ENCODE results near the gene KRT74.
"Not testable (repeated sequence)": the region's sequence is repeated elsewhere in the genome, so short reads cannot be mapped to it uniquely, and the experiment has no call there.

The KRT74 gene

GRCh38 chr12:52601671-52602070 lies 28.0 kb upstream of the KRT74 start:
- no peak for DNase-seq

DNA sequence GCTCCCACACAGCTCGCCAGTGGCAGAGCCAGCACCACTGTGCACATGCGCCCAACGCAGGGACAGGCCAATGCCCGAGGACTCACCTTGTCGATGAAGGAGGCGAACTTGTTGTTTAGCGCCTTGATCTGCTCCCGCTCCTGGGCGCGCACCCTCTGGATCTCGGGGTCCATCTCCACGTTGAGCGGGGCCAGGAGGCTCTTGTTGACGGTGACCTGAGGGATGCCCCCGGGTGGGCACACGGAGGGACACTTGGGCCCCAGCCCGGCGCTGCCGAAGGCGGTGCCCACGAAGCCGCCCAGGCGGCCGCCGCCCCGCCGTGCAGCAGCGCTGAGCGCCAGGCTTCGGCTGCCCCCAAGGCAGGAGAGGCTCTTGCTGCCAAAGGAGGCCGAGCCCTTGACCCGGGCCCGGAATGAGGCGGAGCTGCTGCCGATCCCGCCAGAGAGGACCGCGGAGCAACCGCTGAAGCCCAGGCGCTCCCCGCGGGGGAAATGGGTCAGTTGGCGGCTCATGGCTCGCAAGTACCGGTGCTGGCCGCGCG lies 27.4 kb upstream of the KRT74 start, which contains the start of gene KRT72:
TSS of gene KRT72 (minus strand) at position 523 of the 541 bp plus-strand sequence. CDS start at position 512, 11 bp downstream.
- no peak for DNase-seq

- no peak for DNase-seq
Measured at GRCh38 chr12:52600475-52600874, 26.8 kb upstream of the KRT74 start.

DNA sequence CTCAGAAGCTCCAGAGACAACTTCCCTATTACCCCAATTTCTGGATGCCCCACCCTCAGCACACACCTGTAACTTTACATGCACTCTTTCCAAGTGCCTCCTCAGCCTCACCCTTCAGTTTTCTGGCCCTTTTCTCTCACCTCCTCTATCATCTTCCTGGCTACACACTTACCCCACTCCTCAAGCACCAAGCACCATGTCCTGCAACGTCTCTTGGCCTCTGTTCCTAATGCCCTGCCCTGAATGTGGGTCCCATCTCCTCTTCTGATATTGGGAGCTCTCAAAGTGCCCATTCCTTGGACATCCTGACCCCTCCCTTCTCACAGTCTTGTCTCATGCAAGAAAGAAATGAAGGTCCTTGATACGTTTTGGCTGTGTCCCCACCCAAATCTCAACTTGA lies 26.4 kb upstream of the KRT74 start:
- no peak for DNase-seq

DNA sequence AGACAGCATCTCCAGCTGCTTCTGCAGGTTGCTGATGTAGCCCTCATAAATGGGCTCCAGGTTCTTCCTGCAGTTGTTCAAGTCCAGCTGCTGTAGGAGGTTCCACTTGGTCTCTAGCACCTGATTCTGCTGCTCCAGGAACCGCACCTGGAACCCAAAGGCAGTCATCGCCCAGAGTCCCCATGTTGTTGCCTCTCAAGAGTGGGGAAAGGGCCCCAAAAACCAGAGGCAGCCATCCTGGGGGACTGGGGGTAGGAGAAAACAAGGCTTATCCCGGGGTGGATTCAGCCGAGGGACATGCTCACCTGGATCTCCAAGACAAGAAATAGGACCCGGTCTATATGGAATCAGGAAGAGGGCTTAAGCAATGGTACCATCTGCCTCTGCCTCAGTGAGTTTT lies 25.3 kb upstream of the KRT74 start:
- DNase-seq: no peak

DNA sequence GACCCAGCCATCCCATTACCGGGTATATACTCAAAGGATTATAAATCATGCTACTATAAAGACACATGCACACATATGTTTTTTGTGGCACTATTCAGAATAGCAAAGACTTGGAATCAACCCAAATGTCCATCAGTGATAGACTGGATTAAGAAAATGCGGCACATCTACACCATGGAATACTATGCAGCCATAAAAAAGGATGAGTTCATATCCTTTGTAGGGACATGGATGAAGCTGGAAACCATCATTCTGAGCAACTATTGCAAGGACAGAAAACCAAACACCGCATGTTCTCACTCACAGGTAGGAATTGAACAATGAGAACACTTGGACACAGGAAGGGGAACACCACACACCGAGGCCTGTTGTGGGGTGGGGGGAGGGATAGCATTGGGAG lies 20.6 kb upstream of the KRT74 start:
- DNase-seq: not testable (repeated sequence)

- no peak for DNase-seq
Measured at GRCh38 chr12:52591521-52591920, 17.9 kb upstream of the KRT74 start.

- DNase-seq: no peak
Measured at GRCh38 chr12:52590021-52590420, 16.4 kb upstream of the KRT74 start.

DNA sequence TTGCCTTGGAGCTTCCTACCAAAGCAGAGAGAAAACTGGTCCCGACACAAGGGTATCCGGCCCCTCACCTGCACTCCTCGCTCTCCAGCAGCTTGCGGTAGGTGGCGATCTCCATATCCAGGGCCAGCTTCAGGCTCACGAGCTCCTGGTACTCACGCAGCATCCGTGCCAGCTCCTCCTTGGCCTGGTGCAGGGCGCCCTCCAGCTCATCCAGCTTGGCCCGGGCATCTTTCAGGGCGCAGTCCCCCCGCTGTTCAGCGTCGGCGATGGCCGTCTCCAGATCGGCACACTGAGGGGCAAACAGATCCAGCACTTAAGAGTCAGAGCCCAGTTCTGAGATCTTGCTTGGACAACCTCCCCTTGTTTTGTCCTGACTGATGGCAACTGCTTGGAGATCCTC lies 13.9 kb upstream of the KRT74 start:
- DNase-seq: no peak

GRCh38 chr12:52585946-52586345 lies 12.3 kb upstream of the KRT74 start:
- DNase-seq: peak; percentile 58

GRCh38 chr12:52585066-52585465 lies 11.4 kb upstream of the KRT74 start:
- DNase-seq: no peak

DNA sequence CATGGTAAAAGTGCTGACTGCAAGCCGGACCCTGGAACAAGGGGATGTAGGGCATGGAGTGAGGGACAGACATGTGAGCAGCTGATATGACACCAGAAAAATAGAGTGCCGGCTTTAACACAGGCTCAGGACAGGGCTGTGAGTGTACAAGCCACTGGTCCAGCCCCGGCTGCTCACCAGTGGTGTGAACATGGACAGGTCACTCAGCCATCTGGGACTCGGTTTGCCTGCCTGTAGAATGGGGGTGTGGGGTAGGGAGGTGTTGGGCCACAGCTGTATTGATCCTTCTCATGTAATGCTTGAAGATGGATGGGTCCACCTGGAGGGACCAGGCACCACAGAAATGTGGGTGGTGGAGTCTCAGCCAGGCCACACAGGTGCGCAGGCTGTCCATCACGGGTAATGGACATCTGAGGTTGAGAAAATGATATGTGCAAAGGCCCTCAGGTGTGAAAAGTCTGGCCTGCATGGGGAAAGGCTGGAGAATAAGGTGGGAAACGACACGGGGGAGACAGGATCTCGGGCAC lies 10.6 kb upstream of the KRT74 start:
- DNase-seq: no peak

DNA sequence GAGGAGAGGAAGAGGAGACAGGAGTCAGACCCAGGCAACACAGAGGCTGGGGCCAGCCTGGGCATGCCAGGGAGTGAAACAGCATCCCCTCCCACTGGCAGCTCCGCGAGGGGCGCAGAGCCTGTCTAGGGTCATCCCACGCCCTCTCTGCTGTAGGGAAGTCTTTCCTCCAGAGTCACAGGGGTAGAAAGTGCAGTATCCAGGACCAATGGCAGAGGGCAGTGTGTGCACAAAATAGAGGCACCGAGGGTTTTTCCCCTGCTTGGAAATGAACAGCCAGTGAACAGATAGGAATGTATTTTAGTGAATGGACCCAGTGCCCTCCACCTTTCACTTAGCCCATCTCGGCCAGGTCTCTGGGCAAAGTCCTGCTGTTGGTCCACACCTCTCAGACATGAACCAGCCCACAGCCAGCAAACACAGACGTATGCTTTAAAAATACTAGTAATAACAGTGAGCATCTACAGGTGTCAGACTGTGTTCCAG lies 9.4 kb upstream of the KRT74 start:
- peak; percentile 74 for DNase-seq

GRCh38 chr12:52582486-52582885 lies 8.8 kb upstream of the KRT74 start:
- DNase-seq: no peak

- no peak for DNase-seq
Measured at GRCh38 chr12:52581481-52581880, 7.8 kb upstream of the KRT74 start.

GRCh38 chr12:52581066-52581465 lies 7.4 kb upstream of the KRT74 start:
- no peak for DNase-seq

GRCh38 chr12:52580496-52580895 lies 6.9 kb upstream of the KRT74 start:
- DNase-seq: no peak

- DNase-seq: no peak
Measured at GRCh38 chr12:52579468-52580465, 6.1 kb upstream of the KRT74 start.

DNA sequence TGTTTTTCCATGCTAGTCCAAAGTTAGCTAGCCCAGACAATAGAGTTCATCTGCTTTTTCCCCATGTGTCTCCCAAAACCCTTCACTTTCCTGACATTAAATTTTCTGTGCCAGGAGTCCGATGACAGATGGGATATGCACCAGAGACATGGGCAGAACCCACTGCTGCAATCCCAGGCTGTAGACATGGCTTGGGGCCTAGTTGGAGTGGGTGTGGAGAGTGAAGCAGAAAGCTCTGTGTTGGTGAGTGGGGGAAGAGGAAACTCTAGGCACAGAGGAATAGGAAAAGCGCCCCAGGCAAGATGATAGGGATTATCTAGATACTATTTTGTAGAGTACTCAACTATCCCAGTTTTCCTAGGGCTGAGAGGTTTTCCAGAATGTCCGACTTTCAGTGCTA lies 4.8 kb upstream of the KRT74 start:
- no peak for DNase-seq

DNA sequence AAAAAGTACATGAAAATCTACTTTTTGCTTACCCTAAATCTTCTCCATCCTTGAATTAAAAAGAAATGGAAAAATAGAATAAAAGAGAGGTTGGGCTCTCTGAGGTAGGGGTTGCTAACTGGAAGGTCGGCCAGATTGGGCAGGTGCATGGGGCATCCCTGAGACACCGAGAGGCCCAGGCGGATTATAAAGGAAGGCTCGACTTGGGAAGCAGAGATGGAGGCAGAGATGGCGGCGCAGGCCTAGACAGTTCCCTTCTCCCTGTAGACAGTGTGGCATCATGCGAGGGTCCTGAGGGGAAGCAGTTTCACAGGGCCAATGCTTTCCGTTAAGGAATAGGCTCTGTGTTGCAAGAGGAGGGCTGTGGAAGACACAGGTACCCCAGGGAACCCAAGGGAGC lies 3.7 kb upstream of the KRT74 start:
- no peak for DNase-seq

- no peak for DNase-seq
Measured at GRCh38 chr12:52575948-52576347, 2.3 kb upstream of the KRT74 start.

DNA sequence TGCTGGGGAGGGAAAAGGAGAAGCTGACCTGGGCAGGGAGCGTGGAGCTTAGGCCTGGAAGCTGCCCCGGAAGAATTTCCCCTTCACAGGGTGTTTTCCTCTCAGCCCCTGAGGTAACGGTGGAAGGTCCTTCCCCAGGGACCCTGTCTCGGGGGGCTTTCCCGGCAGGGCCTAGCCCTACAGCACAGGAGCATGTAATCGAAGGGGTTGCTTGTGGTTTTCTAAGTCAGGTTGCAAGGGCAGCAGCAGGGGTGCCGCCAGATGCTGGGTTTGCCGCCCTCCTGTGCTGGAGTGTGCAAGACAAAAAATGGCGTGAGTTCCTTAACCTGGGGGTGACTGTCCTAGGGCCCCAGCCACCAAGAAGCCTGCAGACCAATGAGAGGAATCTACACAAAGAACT lies 1.6 kb upstream of the KRT74 start:
- DNase-seq: no peak

GRCh38 chr12:52573306-52573705 lies 337 bp downstream of the KRT74 start:
- DNase-seq: no peak

DNA sequence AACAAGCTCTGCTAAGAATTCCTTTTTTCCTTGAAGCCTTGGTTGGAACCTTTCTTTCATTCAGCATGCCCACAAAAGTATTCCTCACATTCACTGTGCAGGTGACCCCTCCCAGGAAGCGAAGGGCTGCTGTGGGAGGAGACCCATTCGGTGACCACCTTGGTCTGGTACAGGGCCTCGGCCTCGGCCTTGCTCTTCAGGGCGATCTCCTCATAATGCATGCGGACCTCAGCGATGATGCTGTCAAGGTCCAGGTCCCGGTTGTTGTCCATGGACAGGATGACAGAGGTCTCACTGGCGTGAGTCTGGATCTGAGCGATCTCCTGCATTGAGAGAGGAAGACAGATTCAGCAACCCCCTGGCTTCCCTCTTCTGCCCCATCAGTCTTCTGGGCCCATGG lies 3.1 kb downstream of the KRT74 start:
- no peak for DNase-seq

Data from CD4-positive, alpha-beta T cell treated with Interleukin-17A for 1 hour (primary cell).